ENCODE data around the gene PRELP.
A peak's percentile ranks its signal among the peaks of the same experiment; 100 is the strongest.

The PRELP gene

GRCh38 chr1:203478986-203479385 lies 3.4 kb downstream of the PRELP start:
- no peak for DNase-seq

GRCh38 chr1:203479646-203480045 lies 4.0 kb downstream of the PRELP start:
- no peak for DNase-seq

GRCh38 chr1:203480084-203480483 lies 4.5 kb downstream of the PRELP start:
- peak; percentile 58 for DNase-seq

GRCh38 chr1:203480525-203481084 lies 5.0 kb downstream of the PRELP start:
- peak; percentile 93 for DNase-seq

GRCh38 chr1:203481196-203481595 lies 5.6 kb downstream of the PRELP start:
- DNase-seq, result no peak

- DNase-seq, result no peak
Measured at GRCh38 chr1:203486618-203487370, 11.2 kb downstream of the PRELP start.

- DNase-seq, result no peak
Measured at GRCh38 chr1:203488539-203488938, 12.9 kb downstream of the PRELP start.

- no peak for DNase-seq
Measured at GRCh38 chr1:203490607-203491006, 15.0 kb downstream of the PRELP start.

GRCh38 chr1:203491664-203492063 lies 16.1 kb downstream of the PRELP start:
- DNase-seq, result no peak

GRCh38 chr1:203492082-203492747 lies 16.6 kb downstream of the PRELP start:
- no peak for DNase-seq

GRCh38 chr1:203492748-203493130 lies 17.1 kb downstream of the PRELP start:
- DNase-seq, result no peak

GRCh38 chr1:203493901-203494300 lies 18.3 kb downstream of the PRELP start, which contains the start of gene OPTC:
Gene OPTC, plus strand, starts transcription at chr1:203494153. Its CDS starts 1,853 bp downstream, at chr1:203496006.
- DNase-seq, result no peak

GRCh38 chr1:203495845-203496244 lies 20.2 kb downstream of the PRELP start:
- DNase-seq, result no peak

- DNase-seq, result no peak
Measured at GRCh38 chr1:203497269-203497777, 21.7 kb downstream of the PRELP start.

- no peak for DNase-seq
Measured at GRCh38 chr1:203499643-203500278, 24.2 kb downstream of the PRELP start.

GRCh38 chr1:203500279-203500678 lies 24.7 kb downstream of the PRELP start:
- DNase-seq, result no peak

- no peak for DNase-seq
Measured at GRCh38 chr1:203503836-203504235, 28.2 kb downstream of the PRELP start.

GRCh38 chr1:203504400-203505250 lies 29.0 kb downstream of the PRELP start:
- peak; percentile 82 for DNase-seq

- DNase-seq, result no peak
Measured at GRCh38 chr1:203505526-203506204, 30.1 kb downstream of the PRELP start.

- peak; percentile 24 for DNase-seq
Measured at GRCh38 chr1:203506858-203507626, 31.4 kb downstream of the PRELP start.

GRCh38 chr1:203507759-203508158 lies 32.2 kb downstream of the PRELP start:
- no peak for DNase-seq
